Thymus (tissue), 11 donors: ENCODE results near the gene NUP214. TPM values are rescaled to one million over a fixed set of nuclear protein-coding genes. Genes with fewer than 3 reads are reported as not detected.

Source experiments
- DNase-seq, 9 donors: peaks; one replicate each; pipeline ENCODE4 v3.0.0-alpha.2; 2013; ENCODE audit warnings: low spot score in 9 of 9, low read depth in 6 of 9, missing footprints in 1 of 9
- H3K27ac ChIP-seq, 2 donors: one replicate each; pipeline ENCODE4 v1.5.1; 2013; ENCODE audit warnings: control low read depth in 1 of 2, low read depth in 1 of 2, low read length in 1 of 2, mild to moderate bottlenecking in 1 of 2, moderate library complexity in 1 of 2
- H3K27me3 ChIP-seq, 2 donors: one replicate each; pipeline ENCODE4 v1.5.1; 2013; ENCODE audit warnings: low read length in 1 of 2; ENCODE audit not compliant: control insufficient read depth in 2 of 2, insufficient read depth in 1 of 2
- H3K36me3 ChIP-seq, 2 donors: one replicate each; pipeline ENCODE4 v1.5.1; 2013; ENCODE audit warnings: low read length in 1 of 2, mild to moderate bottlenecking in 1 of 2, moderate library complexity in 1 of 2; ENCODE audit not compliant: control insufficient read depth in 2 of 2, insufficient read depth in 2 of 2
- H3K4me1 ChIP-seq, 2 donors: one replicate each; pipeline ENCODE4 v1.5.1; 2013; ENCODE audit warnings: low read length in 2 of 2; ENCODE audit not compliant: control insufficient read depth in 2 of 2, insufficient read depth in 2 of 2
- H3K4me3 ChIP-seq, 2 donors: one replicate each; pipeline ENCODE4 v1.5.1; 2013; ENCODE audit warnings: low read length in 2 of 2, control low read depth in 1 of 2, mild to moderate bottlenecking in 1 of 2
- H3K9me3 ChIP-seq, 2 donors: one replicate each; pipeline ENCODE4 v1.5.1; 2013; ENCODE audit warnings: low read length in 1 of 2, mild to moderate bottlenecking in 1 of 2; ENCODE audit not compliant: control insufficient read depth in 2 of 2, insufficient read depth in 1 of 2
- WGBS: extraction: QIAGEN DNeasy Blood & Tissue Kit; methylation state at CpG from one replicate; pipeline ENCODE4 v1.1.7; 2013; 5-methylcytosine and 5-hydroxymethylcytosine counted together
- polyA plus RNA-seq: library from polyadenylated mRNA; stranded (reverse); fragments of 200-250 nt; gene quantifications from one replicate; pipeline ENCODE4 v1.2.3, GENCODE V29; 2013
- total RNA-seq: library from RNA; stranded (reverse); fragments of 120-200 nt; gene quantifications from one replicate; pipeline ENCODE4 v1.2.4, GENCODE V29; 2013
- donor health status: healthy.

NUP214 gene
- total and polyA plus RNA-seq, 2 donors = 31.3 to 35.0 TPM

DNA sequence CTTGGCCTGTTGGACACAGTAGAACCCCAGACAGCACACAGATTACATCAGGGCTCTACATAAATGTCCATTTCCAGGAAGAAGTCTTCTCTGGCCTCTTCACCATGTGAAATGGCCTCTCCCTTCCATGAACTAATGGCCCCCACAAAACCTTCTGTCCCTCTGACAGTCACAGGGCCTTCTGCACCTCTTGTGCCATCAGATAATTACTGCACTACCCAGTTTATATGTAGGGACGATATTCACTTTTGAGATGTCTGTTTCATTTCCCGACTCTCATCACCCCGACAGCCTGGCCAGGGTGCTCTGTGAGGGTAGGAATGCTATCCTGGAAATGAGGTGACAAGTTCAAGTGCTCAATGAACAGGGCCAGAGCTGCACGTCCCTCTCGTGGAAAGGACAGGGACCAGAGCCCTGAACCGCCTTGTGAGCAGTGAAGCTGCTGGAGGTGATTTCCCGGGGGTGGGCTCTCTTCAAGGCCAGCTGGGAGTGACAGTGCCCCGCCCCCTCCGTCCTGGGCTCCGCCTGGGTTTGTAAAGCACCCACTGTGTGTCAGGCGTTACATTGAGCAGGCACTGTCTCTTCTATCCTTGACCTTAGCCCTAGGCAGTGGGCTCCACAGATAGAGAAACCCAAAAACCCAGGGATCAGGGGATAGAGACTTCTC, 153.9 kb downstream of the NUP214 start:
- no peak for DNase-seq
- Histone ChIP-seq H3K36me3 (no peaks in the 10 kb centered on the region), H3K9me3 (peaks cover 0 to 9% of the 10 kb centered on the region in 2 donors), H3K27ac (no peak overlapping the region), H3K4me3 (no peak overlapping the region), H3K27me3 (peaks cover 16 to 76% of the 10 kb centered on the region in 2 donors), H3K4me1 (peaks cover 0 to 34% of the 10 kb centered on the region in 2 donors)
- 96% methylated on average over 11 of the region's 11 CpGs for WGBS

GRCh38 chr9:131279863-131280570, 154.6 kb downstream of the NUP214 start:
- H3K4me3 ChIP-seq = no peak overlapping the region
- H3K36me3 ChIP-seq = no peaks in the 10 kb centered on the region
- WGBS = 87% methylated on average over 19 of the region's 19 CpGs
- H3K4me1 ChIP-seq = peaks cover 0 to 27% of the 10 kb centered on the region in 2 donors
- H3K27ac ChIP-seq = no peak overlapping the region
- DNase-seq = no peak
- H3K27me3 ChIP-seq = peaks cover 16 to 78% of the 10 kb centered on the region in 2 donors
- H3K9me3 ChIP-seq = peaks cover 0 to 12% of the 10 kb centered on the region in 2 donors

GRCh38 chr9:131280660-131281059, 155.3 kb downstream of the NUP214 start:
- no peak overlapping the region for H3K4me3 ChIP-seq
- H3K36me3 ChIP-seq = no peaks in the 10 kb centered on the region
- peaks cover 0 to 23% of the 10 kb centered on the region in 2 donors for H3K4me1 ChIP-seq
- no peak for DNase-seq
- WGBS = 97% methylated on average over 3 of the region's 3 CpGs
- no peak overlapping the region for H3K27ac ChIP-seq
- H3K9me3 ChIP-seq = peaks cover 0 to 12% of the 10 kb centered on the region in 2 donors
- peaks cover 16 to 75% of the 10 kb centered on the region in 2 donors for H3K27me3 ChIP-seq

DNA sequence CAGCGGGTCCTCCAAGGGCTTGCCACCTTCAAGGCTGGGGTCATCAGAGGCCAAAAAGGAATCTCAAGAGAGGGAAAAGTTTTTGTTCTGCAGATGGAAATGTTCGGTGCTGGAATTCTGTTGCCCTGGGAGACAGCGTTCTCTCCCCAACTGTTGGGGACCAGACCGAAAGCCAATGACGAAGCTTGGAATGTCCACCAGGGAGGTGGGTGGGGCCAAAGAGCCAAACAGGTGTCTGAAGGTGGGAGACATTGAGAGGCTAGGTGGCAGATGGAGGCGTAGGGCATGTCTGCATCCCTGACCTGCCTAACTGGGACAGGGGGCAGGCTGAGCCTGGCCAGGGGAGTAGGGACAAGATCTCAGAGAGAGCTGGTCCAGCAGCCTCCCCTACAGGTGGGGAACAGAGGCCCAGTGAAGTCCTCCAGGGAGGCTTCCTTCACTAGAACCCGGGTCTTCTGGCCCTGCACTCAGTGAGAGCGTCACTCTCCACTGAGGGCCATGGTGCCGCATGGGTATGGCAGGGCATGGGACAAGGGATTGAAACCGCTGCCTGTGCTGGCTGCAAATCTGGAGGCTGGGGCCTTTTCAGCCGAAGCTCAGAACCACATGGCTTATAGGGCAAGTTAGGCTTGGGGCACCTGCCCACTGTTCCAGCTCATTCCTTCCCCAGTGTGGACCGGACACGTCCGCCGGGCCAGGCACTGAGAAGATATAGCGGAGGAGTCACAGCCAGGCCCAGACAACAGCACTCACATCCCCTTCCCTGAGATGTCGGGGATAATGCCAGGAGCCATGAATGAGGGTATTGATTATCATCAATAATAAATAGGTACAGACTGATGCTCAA, 156.0 kb downstream of the NUP214 start:
- no peak for DNase-seq
- no peaks in the 10 kb centered on the region for H3K36me3 ChIP-seq
- H3K27ac ChIP-seq = no peak overlapping the region
- peaks cover 16 to 68% of the 10 kb centered on the region in 2 donors for H3K27me3 ChIP-seq
- no peak overlapping the region for H3K4me3 ChIP-seq
- H3K9me3 ChIP-seq = peaks cover 0 to 12% of the 10 kb centered on the region in 2 donors
- peaks cover 0 to 16% of the 10 kb centered on the region in 2 donors for H3K4me1 ChIP-seq
- 97% methylated on average over 17 of the region's 17 CpGs for WGBS

DNA sequence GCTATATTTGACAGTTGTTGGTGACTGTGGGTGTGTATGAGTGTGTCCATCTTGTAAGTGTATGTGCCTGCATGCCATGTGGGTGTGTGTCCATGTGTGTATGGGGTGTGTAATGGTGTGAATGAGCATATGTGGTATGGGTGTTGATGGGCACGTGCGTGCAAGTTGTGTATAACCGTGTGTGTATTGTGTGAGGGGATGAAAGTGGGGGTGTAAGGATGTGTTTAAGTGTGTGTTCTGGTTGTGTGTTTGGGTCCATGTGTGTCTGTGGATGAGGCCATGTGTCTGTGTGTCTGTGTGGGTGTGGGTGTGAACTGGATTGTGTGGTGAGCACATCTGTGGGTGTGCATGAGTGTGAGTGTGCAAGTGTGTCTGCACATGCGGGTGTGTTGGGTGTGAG, 156.8 kb downstream of the NUP214 start:
- Histone ChIP-seq H3K36me3 (no peaks in the 10 kb centered on the region), H3K27me3 (peaks cover 16 to 68% of the 10 kb centered on the region in 2 donors), H3K27ac (no peak overlapping the region), H3K9me3 (peaks cover 0 to 12% of the 10 kb centered on the region in 2 donors), H3K4me1 (peaks cover 0 to 16% of the 10 kb centered on the region in 2 donors), H3K4me3 (no peak overlapping the region)
- no peak for DNase-seq
- WGBS = 88% methylated on average over 4 of the region's 4 CpGs

DNA sequence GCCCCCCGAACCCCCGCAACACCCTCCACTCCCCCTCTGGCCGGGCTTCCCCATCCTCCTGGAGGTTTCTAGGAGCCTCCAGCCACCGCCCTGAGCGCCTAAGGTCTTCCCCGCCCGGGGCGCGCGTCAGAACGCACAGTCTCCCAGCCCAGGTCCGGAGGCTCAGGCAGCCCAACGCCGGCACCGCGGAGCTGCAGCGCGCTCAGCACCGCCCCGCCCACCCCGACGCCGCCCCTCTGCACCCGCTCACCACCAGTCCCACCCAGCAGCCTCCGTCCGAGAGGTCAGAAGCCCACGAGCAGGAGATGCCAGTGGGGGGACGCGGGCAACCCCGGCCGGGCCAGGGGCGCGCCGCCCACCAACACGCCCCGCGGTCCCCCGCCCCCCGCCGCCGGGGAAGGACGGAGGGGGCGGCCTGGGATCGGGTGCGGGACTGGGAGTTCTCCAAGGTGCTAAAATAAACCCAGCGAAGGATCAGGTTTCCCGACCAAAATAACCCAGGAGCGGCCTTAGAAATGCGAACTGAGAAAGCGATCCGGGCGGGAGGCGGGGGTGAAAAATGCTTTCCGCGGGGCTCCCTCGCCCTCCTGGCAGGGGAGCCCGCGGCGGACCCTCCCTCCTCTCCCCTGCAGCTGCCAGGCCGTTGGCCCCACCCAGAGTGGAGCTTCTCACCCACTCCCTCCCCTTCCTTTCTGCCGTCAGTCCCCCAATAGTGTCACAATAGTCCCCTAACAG, 157.5 kb downstream of the NUP214 start:
- no peak for DNase-seq
- Histone ChIP-seq H3K4me1 (peaks cover 0 to 16% of the 10 kb centered on the region in 2 donors), H3K9me3 (peaks cover 0 to 12% of the 10 kb centered on the region in 2 donors), H3K27ac (no peak overlapping the region), H3K4me3 (peak overlapping the region in 1 of 2 donors; percentile 31), H3K27me3 (peaks cover 16 to 68% of the 10 kb centered on the region in 2 donors), H3K36me3 (no peaks in the 10 kb centered on the region)
- WGBS = 4% methylated on average over 61 of the region's 61 CpGs

Other genes with a start within 250 kb of the NUP214 start
- gene QRFP, start 228.8 kb upstream of the NUP214 start, total RNA-seq = 0.05 TPM
- gene QRFP, start 228.8 kb upstream of the NUP214 start, polyA plus RNA-seq = 0.21 TPM
- gene FIBCD1, start 186.3 kb upstream of the NUP214 start, total RNA-seq = 0.09 TPM
- 0.05 TPM for gene FIBCD1, start 186.3 kb upstream of the NUP214 start, polyA plus RNA-seq
- 0.61 TPM for gene LAMC3, start 116.4 kb upstream of the NUP214 start, total RNA-seq
- gene LAMC3, start 116.4 kb upstream of the NUP214 start, polyA plus RNA-seq = 2.6 TPM
- 2.5 TPM for gene AIF1L, start 29.1 kb upstream of the NUP214 start, total RNA-seq
- gene AIF1L, start 29.1 kb upstream of the NUP214 start, polyA plus RNA-seq = 4.4 TPM
- gene FAM78A, start 150.9 kb downstream of the NUP214 start, total RNA-seq = 19.6 TPM
- 28.2 TPM for gene FAM78A, start 150.9 kb downstream of the NUP214 start, polyA plus RNA-seq
- 0.52 TPM for gene PLPP7, start 164.1 kb downstream of the NUP214 start, total RNA-seq
- 0.96 TPM for gene PLPP7, start 164.1 kb downstream of the NUP214 start, polyA plus RNA-seq